MCF 10A (cell line): ENCODE results near the gene FNTB. TPM values are rescaled to one million over a fixed set of nuclear protein-coding genes. Genes with fewer than 3 reads are reported as not detected.
A peak's percentile ranks its signal among the peaks of the same experiment; 100 is the strongest.

ENCODE experiments used
- BruUV-seq: library from RNA; stranded (reverse); fragments of 400-500 nt; replicated peaks from 2 replicates; lab custom pipeline; 2021; lab: Mats Ljungman, UMichigan
- CTCF ChIA-PET: fragments of 300-600 bp; sonication (Branson Sonifier 250); formaldehyde crosslinking; extraction: SDS; loops from one replicate; lab custom pipeline; 2021; ENCODE audit warnings: antibody characterized with exemption, inconsistent platforms; lab: Yijun Ruan, JAX
- POLR2A ChIA-PET: fragments of 300-600, 350-650 bp; sonication (Branson Sonifier 250); formaldehyde crosslinking; extraction: SDS; loops from one replicate; lab custom pipeline; 2020; ENCODE audit warnings: antibody characterized with exemption, inconsistent platforms; lab: Yijun Ruan, JAX
- DNase-seq: peaks from one replicate; pipeline ENCODE4 v3.0.0-alpha.2; 2018; ENCODE audit not compliant: unreplicated experiment
- H3K27ac Mint-ChIP-seq: one replicate; pipeline ENCODE4 v1.8.0; 2022; ENCODE audit warnings: mild to moderate bottlenecking, low read depth, mixed read lengths; ENCODE audit not compliant: unreplicated experiment
- H3K27me3 Mint-ChIP-seq: one replicate; pipeline ENCODE4 v1.8.0; 2022; ENCODE audit warnings: mixed read lengths; ENCODE audit not compliant: insufficient read depth, unreplicated experiment
- H3K36me3 Mint-ChIP-seq: one replicate; pipeline ENCODE4 v1.8.0; 2022; ENCODE audit warnings: mild to moderate bottlenecking, moderate library complexity, mixed read lengths; ENCODE audit not compliant: insufficient read depth, unreplicated experiment
- H3K4me1 Mint-ChIP-seq: one replicate; pipeline ENCODE4 v1.8.0; 2022; ENCODE audit warnings: mixed read lengths; ENCODE audit not compliant: insufficient read depth, unreplicated experiment
- H3K4me3 Mint-ChIP-seq: one replicate; pipeline ENCODE4 v1.8.0; 2022; ENCODE audit warnings: mild to moderate bottlenecking, moderate library complexity, mixed read lengths; ENCODE audit not compliant: unreplicated experiment
- H3K9me3 Mint-ChIP-seq: one replicate; pipeline ENCODE4 v1.8.0; 2022; ENCODE audit warnings: mixed read lengths; ENCODE audit not compliant: unreplicated experiment
- CTCF ChIP-seq: fragments of 200-600 bp; IDR thresholded peaks from one replicate; pipeline ENCODE4 v1.8.0; 2022; ENCODE audit warnings: antibody characterized with exemption, mild to moderate bottlenecking; ENCODE audit not compliant: unreplicated experiment
- intact Hi-C: fragments of 100-400 bp; cut with micrococcal nuclease; formaldehyde crosslinking; loops from 2 replicates; pipeline ENCODE4 v1.14.1; 2022
- total RNA-seq: library from RNA; stranded (reverse); gene quantifications from 2 replicates; pipeline ENCODE4 v1.2.3, GENCODE V29; 2022

Gene FNTB
- total RNA-seq, 1 experiment from 2014 or later, result 12.2 TPM

GRCh38 chr14:64974563-64974962 is 12.1 kb upstream of the FNTB start:
- Mint-ChIP-seq H3K27me3 (peaks cover 18% of the 10 kb centered on the region), H3K4me3 (no peak overlapping the region), H3K9me3 (no peaks in the 10 kb centered on the region), H3K27ac (no peak overlapping the region), H3K36me3 (no peaks in the 10 kb centered on the region), H3K4me1 (no peaks in the 10 kb centered on the region)
- ChIA-PET POLR2A (interaction anchor here (0.6 to 1.0 kb wide), 2 partner anchors 12 to 97 kb away, joined by 3 to 5 read pairs; partner anchors contain the start of gene FNTB), CTCF (interaction anchor here (0.5 to 1.4 kb wide), 2 partner anchors 17 to 1064 kb away, joined by 3 read pairs; no protein-coding TSS in a partner anchor)
- no peak for DNase-seq
- TF ChIP-seq CTCF, result no peak
- intact Hi-C loops, result no loop called here
- BruUV-seq, result no TSS peak

- Mint-ChIP-seq H3K27ac (no peak overlapping the region), H3K36me3 (no peaks in the 10 kb centered on the region), H3K4me1 (peaks cover 10% of the 10 kb centered on the region), H3K27me3 (peaks cover 30% of the 10 kb centered on the region), H3K4me3 (no peak overlapping the region), H3K9me3 (no peaks in the 10 kb centered on the region)
- ChIA-PET CTCF (interaction anchor here (0.7 to 0.8 kb wide), 2 partner anchors 218 to 304 kb away, joined by 4 read pairs; no protein-coding TSS in a partner anchor), POLR2A (interaction anchor here (0.7 kb wide), 1 partner anchor 66 kb away, joined by 3 read pairs; no protein-coding TSS in a partner anchor)
- intact Hi-C loops, result loop anchor here (10.0 kb wide), 1 partner anchor 305 kb away; no protein-coding TSS in a partner anchor
- no peak for DNase-seq
- TF ChIP-seq CTCF, result no peak
- BruUV-seq, result no TSS peak
Measured at GRCh38 chr14:64979336-64980074, 7.2 kb upstream of the FNTB start.

- TF ChIP-seq CTCF, result peak; percentile 52
- H3K27ac Mint-ChIP-seq, result no peak overlapping the region
- peaks cover 10% of the 10 kb centered on the region for H3K4me1 Mint-ChIP-seq
- peak overlapping the region; percentile 65 for H3K4me3 Mint-ChIP-seq
- CTCF ChIA-PET, result interaction anchor here (0.6 to 2.0 kb wide), 11 partner anchors 10 to 520 kb away, joined by 3 to 11 read pairs (median 3); no protein-coding TSS in a partner anchor
- BruUV-seq, result no TSS peak
- H3K36me3 Mint-ChIP-seq, result peaks cover 12% of the 10 kb centered on the region
- POLR2A ChIA-PET, result no interaction called here
- DNase-seq, result peak; percentile 66
- intact Hi-C loops, result loop anchor here (2.0 to 10.0 kb wide), 2 partner anchors 161 to 309 kb away; no protein-coding TSS in a partner anchor
- no peaks in the 10 kb centered on the region for H3K9me3 Mint-ChIP-seq
- peaks cover 12% of the 10 kb centered on the region for H3K27me3 Mint-ChIP-seq
Measured at GRCh38 chr14:64983439-64984310, 3.0 kb upstream of the FNTB start.
